Bone marrow (tissue), 2 donors: Measurements from ENCODE around the gene TSPEAR.
"Not testable (repeated sequence)": the region's sequence is repeated elsewhere in the genome, so short reads cannot be mapped to it uniquely, and the experiment has no call there.

Experiments
- DNase-seq, 2 donors: peaks; one replicate each; lab custom pipeline; 2025; lab: John Stamatoyannopoulos, UW

Gene TSPEAR

DNA sequence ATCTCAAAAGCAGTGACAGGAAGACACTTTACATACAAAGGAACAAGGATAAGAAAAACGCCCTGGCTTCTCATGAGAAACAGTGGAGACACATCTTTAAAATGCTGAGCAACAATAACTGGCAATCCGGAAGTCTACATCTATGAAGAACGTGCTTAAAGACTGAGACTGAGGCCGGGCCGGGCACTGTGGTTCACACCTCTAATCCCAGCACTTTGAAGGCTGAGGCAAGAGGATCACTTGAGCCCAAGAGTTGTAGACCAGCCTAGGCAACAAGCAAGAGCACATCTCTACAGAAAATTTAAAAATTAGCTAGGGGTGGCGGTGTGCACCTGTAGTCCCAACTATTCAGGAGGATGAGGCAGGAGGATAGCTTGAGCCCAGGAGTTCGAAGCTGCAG lies 27.3 kb downstream of the TSPEAR start:
- no peak for DNase-seq

DNA sequence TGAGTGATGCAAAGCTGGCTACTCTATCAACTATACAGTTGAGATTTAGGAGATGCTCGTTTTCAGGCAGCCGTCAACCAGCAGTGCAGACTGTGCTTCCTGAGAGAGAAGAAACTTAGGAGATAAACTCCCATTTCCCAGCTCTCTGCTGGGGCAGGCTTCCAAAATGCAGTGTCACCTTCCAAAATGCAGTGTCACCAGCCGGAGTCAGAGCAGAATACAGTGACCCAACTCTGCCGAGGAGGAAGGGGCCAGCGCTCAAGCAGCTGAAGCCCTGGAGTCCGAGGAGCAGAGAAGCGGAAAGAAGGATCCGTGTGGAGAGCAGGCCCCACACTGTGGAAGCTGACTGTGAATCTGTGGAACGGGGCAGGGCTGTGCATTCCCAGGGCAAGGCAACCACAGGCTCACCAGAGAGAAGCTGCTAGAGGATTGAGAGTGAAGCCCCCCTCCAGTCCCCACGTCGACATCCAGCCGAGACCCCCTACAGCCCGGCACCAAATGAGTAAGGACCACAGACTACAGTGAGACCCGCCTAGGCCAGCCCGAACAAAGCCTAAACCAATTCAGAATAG lies 28.7 kb downstream of the TSPEAR start:
- no peak for DNase-seq

DNA sequence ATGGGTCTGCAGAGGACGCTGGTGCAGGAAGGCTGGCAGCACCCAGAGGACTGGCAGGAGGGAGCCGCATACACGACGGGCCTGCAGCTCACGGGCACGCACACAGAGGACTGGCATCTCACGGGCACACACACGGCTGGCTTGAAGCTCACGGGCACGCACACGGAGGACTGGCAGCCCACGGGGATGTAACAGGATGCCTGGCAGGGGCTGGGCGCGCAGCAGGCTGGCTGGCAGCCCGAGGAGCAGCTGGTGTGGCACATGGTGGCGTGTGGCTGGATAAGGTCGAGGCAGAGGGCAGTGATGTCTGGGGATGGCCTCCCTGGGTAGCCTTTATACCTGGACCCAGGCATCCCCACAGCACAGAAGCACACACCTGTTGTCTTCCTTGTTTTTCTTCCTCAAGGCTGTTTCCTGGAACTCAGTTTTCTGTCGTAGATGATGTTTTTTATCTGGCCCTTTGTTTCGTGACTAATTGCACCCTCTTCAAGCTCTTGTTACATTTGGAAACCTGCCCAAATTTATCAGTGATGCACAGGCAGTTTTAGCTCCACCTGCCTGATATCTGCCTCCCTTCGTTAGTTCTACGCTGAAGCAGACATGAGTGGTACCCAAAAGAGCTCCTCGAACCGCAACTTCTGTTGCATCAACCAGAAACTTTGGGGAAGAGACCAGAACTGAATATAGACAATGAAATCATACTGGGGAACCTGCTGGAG lies 29.4 kb downstream of the TSPEAR start, which contains the start of gene KRTAP12-1:
TSS of gene KRTAP12-1 (minus strand) at position 303 of the 719 bp plus-strand sequence. CDS start at position 263, 40 bp downstream.
- DNase-seq: no peak

GRCh38 chr21:44681152-44681551 lies 30.2 kb downstream of the TSPEAR start:
- no peak for DNase-seq

GRCh38 chr21:44677881-44678280 lies 33.5 kb downstream of the TSPEAR start:
- no peak for DNase-seq

- no peak for DNase-seq
These were observed 39.5 kb downstream of the TSPEAR start for GRCh38 chr21:44671911-44672310.

- no peak for DNase-seq
These were observed 40.5 kb downstream of the TSPEAR start for GRCh38 chr21:44670642-44671432.

- DNase-seq: no peak
These were observed 43.8 kb downstream of the TSPEAR start for GRCh38 chr21:44667612-44668011.

- DNase-seq: no peak
These were observed 44.7 kb downstream of the TSPEAR start, which contains the start of gene KRTAP12-2 for GRCh38 chr21:44666401-44667320. KRTAP12-2 (minus strand) TSS chr21:44666927; CDS start chr21:44666886, 41 bp downstream.

DNA sequence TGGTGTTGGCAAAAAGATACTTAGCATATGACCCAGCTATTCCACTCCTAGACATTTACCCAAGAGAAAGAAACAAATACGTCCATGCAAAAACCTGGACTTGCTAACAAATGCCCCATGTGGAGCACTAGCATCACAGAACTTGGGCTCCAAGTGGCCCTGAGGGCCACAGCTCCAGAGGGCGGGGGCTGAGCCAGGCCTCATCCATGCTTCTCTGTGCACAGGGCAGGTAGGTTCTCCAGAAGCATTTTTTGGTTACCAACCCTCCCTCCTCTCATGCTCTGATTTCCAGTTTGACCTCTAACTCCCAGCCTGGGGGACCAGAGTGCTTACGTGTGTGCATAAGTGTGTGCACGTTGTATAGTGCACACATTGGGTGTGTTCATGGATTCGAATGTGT lies 46.7 kb downstream of the TSPEAR start:
- no peak for DNase-seq

DNA sequence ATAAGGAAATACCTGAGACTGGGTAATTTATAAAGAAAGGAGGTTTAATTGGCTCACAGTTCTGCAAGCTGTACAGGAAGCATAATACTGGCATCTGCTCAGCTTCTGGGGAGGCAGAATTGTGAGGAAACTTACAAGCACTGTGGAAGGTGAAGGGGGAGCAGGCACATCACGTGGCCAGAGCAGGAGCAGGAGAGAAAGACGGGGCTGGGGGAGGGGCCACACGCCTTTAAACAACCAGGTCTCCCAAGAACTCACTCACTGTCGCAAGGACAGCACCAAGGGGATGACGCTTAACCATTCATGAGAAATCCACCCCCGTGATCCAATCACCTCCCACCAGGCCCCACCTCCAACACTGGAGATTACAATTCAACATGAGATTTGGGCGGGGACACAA lies 49.8 kb downstream of the TSPEAR start:
- not testable (repeated sequence) for DNase-seq

GRCh38 chr21:44658913-44659595 lies 52.3 kb downstream of the TSPEAR start:
- no peak for DNase-seq

DNA sequence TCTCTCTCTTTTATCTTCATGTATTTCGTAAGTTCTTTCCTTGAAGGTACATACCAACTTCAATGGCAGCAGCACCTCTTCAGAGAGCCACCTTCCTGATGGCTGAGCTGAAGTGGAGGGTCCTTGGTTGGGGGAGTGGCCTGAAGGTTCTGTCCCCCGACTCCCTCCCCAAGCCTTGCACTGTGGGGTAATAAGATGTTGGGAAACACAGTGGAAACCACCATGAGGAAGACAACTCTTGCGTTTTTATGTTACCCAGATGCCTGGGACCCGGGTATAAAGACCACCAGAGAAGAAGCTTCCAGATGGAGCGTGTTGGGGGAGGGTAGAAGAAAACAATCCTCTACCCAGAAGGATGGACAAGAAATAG lies 52.8 kb downstream of the TSPEAR start:
- no peak for DNase-seq

GRCh38 chr21:44657635-44658540 lies 53.5 kb downstream of the TSPEAR start, which contains the start of gene KRTAP12-3:
KRTAP12-3 (plus strand) TSS chr21:44657932; CDS start chr21:44657980, 48 bp downstream.
- no peak for DNase-seq

- no peak for DNase-seq
These were observed 54.5 kb downstream of the TSPEAR start for GRCh38 chr21:44656868-44657267.

DNA sequence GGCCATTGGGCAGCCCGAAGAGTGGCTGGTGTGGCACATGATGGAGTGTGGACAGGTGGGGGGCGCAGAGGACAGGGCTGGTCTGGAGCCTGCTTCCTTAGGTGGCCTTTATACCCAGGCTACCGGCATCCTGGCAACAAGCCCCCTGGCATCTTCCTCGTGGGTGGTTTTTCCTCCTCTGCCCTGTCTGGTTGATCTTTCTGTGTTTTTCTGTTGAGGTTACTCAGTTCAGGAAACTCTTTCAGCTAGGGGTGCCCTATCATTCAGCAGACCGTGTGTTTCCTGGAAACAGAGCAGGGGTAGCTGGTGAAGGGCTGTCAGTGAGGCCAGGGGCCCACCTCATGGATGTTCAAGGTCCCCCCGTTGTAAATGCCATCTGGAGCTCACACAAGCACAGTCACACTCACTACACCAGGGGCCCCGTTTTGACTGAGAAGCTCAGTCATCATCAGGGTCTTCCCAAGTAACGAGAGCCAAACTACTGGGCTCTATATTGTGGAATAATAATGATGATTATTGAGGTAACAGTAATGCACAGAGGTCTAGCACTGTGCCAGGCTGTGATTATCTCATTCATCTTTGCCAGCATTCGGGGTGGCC lies 56.7 kb downstream of the TSPEAR start, which contains the start of gene KRTAP12-4:
TSS of gene KRTAP12-4 (minus strand) at position 84 of the 600 bp plus-strand sequence. CDS start at position 39, 45 bp downstream.
- DNase-seq: no peak

DNA sequence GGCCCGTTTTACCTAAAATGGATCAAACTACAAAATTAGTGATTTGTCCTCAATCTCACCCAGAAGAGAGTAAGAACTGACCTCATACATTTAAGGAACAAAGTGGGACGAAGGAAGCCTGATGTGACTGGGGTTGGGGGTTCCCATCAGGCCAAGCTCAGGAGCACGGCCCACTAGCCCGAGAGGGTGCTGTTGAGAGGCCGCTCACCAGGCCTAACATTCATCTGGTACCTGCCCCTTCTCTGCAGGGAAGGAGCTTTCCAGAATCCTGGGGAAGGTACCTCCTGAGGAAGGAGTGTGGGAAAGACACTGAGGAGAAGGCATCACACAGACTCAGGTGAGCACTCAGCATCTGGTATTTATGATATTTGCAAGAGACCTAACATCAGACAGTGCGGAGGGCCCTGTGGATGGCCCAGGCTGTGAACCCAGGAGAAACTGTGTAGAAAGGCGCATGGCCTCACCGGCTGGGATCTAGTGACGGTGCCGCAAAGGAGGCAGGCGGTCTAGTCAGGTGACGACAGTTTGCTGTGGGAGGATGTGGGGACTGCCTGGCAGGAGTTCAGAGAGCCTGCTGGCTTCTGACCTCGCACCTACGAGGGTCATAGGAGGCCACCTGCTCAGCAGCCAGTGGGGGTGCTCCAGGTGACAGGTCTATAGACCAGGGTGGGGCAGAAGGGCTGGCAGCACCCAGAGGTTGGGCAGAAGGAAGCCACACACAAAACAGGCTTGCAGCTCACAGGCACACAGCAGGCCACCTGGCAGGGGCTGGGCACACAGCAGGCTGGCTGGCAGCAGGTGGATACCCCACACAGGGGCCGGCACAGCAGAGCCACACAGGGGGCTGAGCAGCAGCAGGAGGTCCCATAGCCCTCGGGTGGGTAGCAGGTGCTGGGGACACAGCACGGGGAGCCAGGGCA lies 57.5 kb downstream of the TSPEAR start:
- DNase-seq: no peak

DNA sequence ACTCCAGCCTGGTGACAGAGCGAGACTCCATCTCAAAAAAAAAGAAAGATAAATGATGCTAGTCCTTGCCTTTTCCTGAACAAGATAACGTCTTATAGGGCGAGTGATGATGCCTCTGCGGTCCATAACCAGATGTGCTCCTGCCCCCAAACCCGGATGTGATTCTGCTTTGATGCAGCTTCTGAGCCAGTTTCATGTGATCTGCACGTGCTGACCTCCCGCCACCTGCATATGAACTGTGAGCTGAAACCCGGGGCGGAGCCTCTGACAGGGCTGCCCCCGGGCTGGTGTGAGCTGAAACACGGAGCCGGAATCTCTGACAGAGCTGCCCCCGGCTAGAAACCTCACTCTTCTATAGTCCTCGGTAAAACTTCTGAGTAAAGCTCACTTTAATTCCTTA lies 58.2 kb downstream of the TSPEAR start:
- no peak for DNase-seq
